Embryonic facial prominence (tissue), 1 donor: ENCODE results near the gene ECT2.
"Not testable (repeated sequence)": the region's sequence is repeated elsewhere in the genome, so short reads cannot be mapped to it uniquely, and the experiment has no call there.

Source experiments
- DNase-seq: peaks from one replicate; pipeline ENCODE4 v3.0.0-alpha.2; 2016; ENCODE audit errors: extremely low spot score

The ECT2 gene

DNA sequence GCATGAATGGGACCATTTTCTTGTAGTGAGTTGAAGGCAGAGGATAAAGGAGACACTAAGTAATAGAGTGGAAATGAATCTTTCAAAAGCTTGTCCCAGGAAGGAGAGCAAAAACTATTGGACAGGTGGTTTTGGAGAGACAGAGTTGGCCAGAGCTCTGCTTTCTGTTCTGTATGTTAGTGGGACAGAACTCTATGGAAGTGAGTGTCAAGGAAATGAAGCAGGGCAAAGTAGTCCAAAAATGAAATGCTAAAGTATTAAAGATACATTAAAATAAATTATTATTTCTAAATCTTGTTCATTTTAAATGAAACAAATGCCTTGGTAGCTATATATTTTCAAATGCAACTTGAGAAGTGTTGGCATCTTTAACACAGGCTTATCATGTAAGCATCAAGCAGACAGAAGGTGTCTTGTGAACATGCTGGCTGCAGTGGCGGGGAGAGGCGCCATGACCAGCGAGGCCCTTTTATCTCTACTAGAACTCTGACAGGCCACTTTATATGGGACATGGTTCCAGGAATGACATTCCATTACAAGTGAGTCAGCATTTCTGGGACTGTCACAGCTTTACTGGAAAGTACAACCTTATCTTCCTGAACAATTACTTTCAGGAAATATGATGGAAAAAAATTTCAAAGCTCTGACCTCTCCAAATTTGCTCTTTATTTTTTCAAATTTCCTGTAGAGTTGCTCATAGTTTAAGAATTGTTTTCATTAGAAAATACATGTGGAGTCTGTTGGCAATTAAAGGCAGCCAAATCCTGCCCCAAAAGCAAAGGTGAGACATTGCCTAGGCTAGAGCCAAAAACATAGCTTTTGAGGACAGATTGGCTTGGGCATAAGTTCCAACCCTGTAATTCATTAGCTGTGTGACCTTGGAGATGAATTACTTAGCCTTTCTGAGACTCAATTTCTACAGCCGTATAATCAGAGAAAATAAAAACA lies 106.5 kb downstream of the ECT2 start:
- no peak for DNase-seq

DNA sequence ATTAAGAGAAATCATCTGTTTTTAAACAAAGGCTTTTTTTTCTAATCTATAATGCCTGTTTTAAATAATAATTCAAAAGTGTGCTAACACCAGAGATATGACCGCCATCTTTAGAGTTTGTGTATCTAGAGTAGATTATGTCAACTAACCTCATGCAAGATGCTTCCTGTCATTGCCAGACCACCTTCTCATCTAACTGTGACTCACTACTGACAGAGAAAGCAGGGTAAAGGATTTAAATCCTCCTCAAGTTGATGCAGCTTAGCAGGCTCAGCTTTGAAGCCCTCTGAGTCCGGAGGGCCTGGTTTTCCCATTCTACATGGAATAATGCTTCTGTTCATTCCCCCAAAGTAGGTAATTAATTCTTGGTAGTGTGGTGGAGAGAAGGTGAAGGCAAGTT lies 108.5 kb downstream of the ECT2 start:
- no peak for DNase-seq

GRCh38 chr3:172866726-172867350 lies 116.3 kb downstream of the ECT2 start:
- DNase-seq: not testable (repeated sequence)

GRCh38 chr3:172868582-172869200 lies 118.2 kb downstream of the ECT2 start:
- DNase-seq: no peak

- no peak for DNase-seq
Observed at GRCh38 chr3:172869368-172869771, 118.8 kb downstream of the ECT2 start.

DNA sequence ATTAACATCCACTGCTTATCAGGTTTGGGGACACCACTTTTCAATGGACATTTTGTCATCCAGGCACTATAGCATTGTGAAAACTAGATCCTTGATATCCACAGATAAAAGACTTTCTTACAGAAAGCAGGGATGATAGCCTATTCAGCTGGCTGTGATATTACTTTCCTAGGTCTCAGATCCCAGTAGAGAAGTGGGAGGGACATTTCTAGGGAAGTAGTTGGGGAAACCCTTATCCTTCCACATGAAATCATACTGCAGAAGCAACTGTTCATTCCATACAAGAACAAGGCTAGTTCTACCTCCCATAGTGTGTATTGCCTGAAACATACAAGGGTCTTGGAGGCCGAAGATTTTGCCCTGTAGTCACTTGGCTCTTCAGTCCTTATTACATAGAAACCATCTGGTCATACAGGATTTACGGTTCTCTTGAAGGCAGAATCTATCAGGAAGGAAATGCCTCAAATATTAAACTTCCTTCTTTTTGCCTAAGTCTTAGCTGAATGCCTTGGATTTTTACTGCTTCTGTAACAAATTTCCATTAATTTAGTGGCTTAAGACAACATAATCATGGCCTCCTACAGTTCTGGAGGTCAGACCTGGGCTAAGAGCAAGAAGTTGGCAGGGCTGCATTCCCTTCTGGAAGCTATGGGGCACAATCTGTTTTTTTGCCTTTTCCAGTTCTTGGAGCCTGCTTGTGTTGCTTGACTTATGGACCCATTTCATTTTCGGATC lies 119.4 kb downstream of the ECT2 start:
- DNase-seq: no peak
